Keratinocyte (primary cell): Measurements from ENCODE around the gene HSF2. TPM values are rescaled to one million over a fixed set of nuclear protein-coding genes. Genes with fewer than 3 reads are reported as not detected.

ENCODE experiments used
- DNase-seq: peaks from one replicate; pipeline ENCODE4 v3.0.0-alpha.2; 2011; ENCODE audit warnings: low read depth, missing footprints, low spot score
- FAIRE-seq: peaks from 2 replicates; lab custom pipeline; 2011; peaks lifted over from hg19 to GRCh38; lab: Jason Lieb, UNC
- H2AFZ ChIP-seq: 2 replicates; pipeline ENCODE4 v1.6.0; 2012; ENCODE audit warnings: low read length, control low read depth, inconsistent platforms; ENCODE audit not compliant: control insufficient read depth
- H3K27ac ChIP-seq: 2 replicates; pipeline ENCODE4 v1.5.1; 2011; ENCODE audit warnings: low read length; ENCODE audit not compliant: control insufficient read depth, insufficient read depth
- H3K27me3 ChIP-seq: 3 replicates; pipeline ENCODE4 v1.6.0; 2011; ENCODE audit warnings: low read length; ENCODE audit not compliant: control insufficient read depth, insufficient read depth; ENCODE audit errors: extremely low read depth
- H3K36me3 ChIP-seq, 2 experiments: 2 replicates in 1 of 2; 3 replicates in 1 of 2; pipeline ENCODE4 v1.5.1; 2011; ENCODE audit warnings: low read length in 2 of 2, mild to moderate bottlenecking in 1 of 2; ENCODE audit not compliant: control insufficient read depth in 2 of 2, insufficient read depth in 2 of 2; ENCODE audit errors: extremely low read depth in 1 of 2
- H3K4me1 ChIP-seq: 3 replicates; pipeline ENCODE4 v1.5.1; 2011; ENCODE audit warnings: low read length; ENCODE audit not compliant: control insufficient read depth, insufficient read depth; ENCODE audit errors: extremely low read depth
- H3K4me2 ChIP-seq: 3 replicates; pipeline ENCODE4 v1.6.0; 2011; ENCODE audit warnings: low read depth, low read length; ENCODE audit not compliant: control insufficient read depth, insufficient read depth; ENCODE audit errors: extremely low read depth
- H3K4me3 ChIP-seq, 3 experiments: fragments of 200-600 bp in 1 of 3; sonication (generic) in 1 of 3; 2 replicates in 2 of 3; 3 replicates in 1 of 3; pipeline ENCODE4 v1.5.1; 2011 to 2016; ENCODE audit warnings: low read length in 3 of 3, mild to moderate bottlenecking in 3 of 3, control low read depth in 2 of 3, inconsistent platforms in 1 of 3, low read depth in 1 of 3, mixed read lengths in 1 of 3, mixed run types in 1 of 3, moderate library complexity in 1 of 3; ENCODE audit not compliant: control insufficient read depth in 2 of 3, insufficient read depth in 2 of 3; ENCODE audit errors: extremely low read depth in 1 of 3
- H3K79me2 ChIP-seq: 2 replicates; pipeline ENCODE4 v1.6.0; 2012; ENCODE audit warnings: low read length; ENCODE audit not compliant: control insufficient read depth, insufficient read depth
- H3K9ac ChIP-seq: 3 replicates; pipeline ENCODE4 v1.6.0; 2011; ENCODE audit warnings: low read length; ENCODE audit not compliant: control insufficient read depth, insufficient read depth; ENCODE audit errors: extremely low read depth
- H3K9me1 ChIP-seq: 3 replicates; pipeline ENCODE4 v1.6.0; 2011; ENCODE audit warnings: low read length; ENCODE audit not compliant: control insufficient read depth, insufficient read depth; ENCODE audit errors: extremely low read depth
- H3K9me3 ChIP-seq: 2 replicates; pipeline ENCODE4 v1.5.1; 2012; ENCODE audit warnings: low read depth, low read length; ENCODE audit not compliant: control insufficient read depth
- H4K20me1 ChIP-seq: 3 replicates; pipeline ENCODE4 v1.6.0; 2011; ENCODE audit warnings: low read length; ENCODE audit not compliant: control insufficient read depth, insufficient read depth; ENCODE audit errors: extremely low read depth
- EZH2 ChIP-seq: IDR thresholded peaks from one replicate; pipeline ENCODE4 v1.6.1; 2012; ENCODE audit warnings: inconsistent platforms, mild to moderate bottlenecking, low read length, moderate library complexity
- dilution Hi-C: fragments of 300-500 bp; cut with MboI; formaldehyde crosslinking; loops from one replicate; pipeline ENCODE4 v1.7.0; 2020; ENCODE audit warnings: low sequenced_read_pairs; ENCODE audit not compliant: extremely low pct_ligation_motif_present
- polyA plus RNA-seq, 5 experiments: library from polyadenylated mRNA; depleted of rRNA in 3 of 5; stranded (reverse) in 3 of 5; stranded (forward) in 1 of 5; unstranded in 1 of 5; fragments of >200 nt; gene quantifications; 1 replicate in 1 of 5; 2 replicates in 3 of 5; 3 replicates in 1 of 5; pipeline versions ENCODE4 v1.2.1 to v1.2.3, GENCODE V29; 2011 to 2012; ENCODE audit warnings: missing spikeins in 2 of 5, low read depth in 1 of 5, low replicate concordance in 1 of 5
- TF ChIP-seq, protein P1 (sequence below), 3 experiments: IDR thresholded peaks in 1 of 3; conservative IDR thresholded peaks in 1 of 3; optimal IDR thresholded peaks in 1 of 3; 2 replicates in 2 of 3; 3 replicates in 1 of 3; pipeline versions ENCODE3 to v1.5.1; 2011; ENCODE audit warnings: low read length in 3 of 3, mild to moderate bottlenecking in 3 of 3, moderate library complexity in 2 of 3, control low read depth in 1 of 3, inconsistent platforms in 1 of 3; ENCODE audit not compliant: insufficient read depth in 2 of 3; ENCODE audit errors: extremely low read depth in 1 of 3

The HSF2 gene
- polyA plus RNA-seq, 1 donor (not counting 4 experiments of a cell fraction or from before 2014, with no cell fraction given): 22.5 TPM

DNA sequence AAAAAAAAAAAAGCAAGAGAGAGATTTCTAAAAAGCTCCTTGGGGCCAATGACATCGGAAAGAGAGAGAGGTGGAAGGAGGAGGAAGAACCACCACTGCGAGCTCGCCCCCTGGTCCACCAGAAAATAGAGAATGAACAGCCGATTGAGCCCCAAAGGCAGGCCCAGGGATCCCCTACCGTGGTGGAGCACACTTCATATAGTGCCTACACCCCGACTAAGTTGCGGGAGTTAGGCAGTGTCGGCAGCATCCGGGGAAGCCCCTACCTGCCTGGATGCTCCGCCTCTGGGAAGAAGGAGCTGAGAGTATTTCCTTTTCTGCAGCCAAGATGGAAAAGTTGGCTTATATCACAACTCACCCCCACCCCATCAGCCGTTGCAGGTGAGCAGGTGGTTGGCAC lies 38.6 kb upstream of the HSF2 start:
- Histone ChIP-seq H3K9me1 (no peaks in the 10 kb centered on the region), H3K9ac (no peak overlapping the region), H3K27me3 (no peaks in the 10 kb centered on the region), H3K27ac (no peak overlapping the region), H3K79me2 (no peaks in the 10 kb centered on the region), H4K20me1 (no peaks in the 10 kb centered on the region), H3K4me2 (no peak overlapping the region), H3K36me3 (no peaks in the 10 kb centered on the region), H3K9me3 (no peaks in the 10 kb centered on the region), H2AFZ (no peak overlapping the region), H3K4me1 (no peaks in the 10 kb centered on the region), H3K4me3 (no peak overlapping the region)
- TF ChIP-seq, protein P1, sequence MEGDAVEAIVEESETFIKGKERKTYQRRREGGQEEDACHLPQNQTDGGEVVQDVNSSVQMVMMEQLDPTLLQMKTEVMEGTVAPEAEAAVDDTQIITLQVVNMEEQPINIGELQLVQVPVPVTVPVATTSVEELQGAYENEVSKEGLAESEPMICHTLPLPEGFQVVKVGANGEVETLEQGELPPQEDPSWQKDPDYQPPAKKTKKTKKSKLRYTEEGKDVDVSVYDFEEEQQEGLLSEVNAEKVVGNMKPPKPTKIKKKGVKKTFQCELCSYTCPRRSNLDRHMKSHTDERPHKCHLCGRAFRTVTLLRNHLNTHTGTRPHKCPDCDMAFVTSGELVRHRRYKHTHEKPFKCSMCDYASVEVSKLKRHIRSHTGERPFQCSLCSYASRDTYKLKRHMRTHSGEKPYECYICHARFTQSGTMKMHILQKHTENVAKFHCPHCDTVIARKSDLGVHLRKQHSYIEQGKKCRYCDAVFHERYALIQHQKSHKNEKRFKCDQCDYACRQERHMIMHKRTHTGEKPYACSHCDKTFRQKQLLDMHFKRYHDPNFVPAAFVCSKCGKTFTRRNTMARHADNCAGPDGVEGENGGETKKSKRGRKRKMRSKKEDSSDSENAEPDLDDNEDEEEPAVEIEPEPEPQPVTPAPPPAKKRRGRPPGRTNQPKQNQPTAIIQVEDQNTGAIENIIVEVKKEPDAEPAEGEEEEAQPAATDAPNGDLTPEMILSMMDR (optimal IDR thresholded peaks at IDR 0.05 in 1 of 3, IDR thresholded peaks at IDR 0.05 in 1 of 3, conservative IDR thresholded peaks at IDR 0.05 in 1 of 3; ENCODE audit: extremely low read depth in 1 of 3, insufficient read depth in 2 of 3, low read length in 3 of 3): no peak
- TF ChIP-seq EZH2: no peak
- FAIRE-seq: no peak
- dilution Hi-C loops: no loop called here
- no peak for DNase-seq

DNA sequence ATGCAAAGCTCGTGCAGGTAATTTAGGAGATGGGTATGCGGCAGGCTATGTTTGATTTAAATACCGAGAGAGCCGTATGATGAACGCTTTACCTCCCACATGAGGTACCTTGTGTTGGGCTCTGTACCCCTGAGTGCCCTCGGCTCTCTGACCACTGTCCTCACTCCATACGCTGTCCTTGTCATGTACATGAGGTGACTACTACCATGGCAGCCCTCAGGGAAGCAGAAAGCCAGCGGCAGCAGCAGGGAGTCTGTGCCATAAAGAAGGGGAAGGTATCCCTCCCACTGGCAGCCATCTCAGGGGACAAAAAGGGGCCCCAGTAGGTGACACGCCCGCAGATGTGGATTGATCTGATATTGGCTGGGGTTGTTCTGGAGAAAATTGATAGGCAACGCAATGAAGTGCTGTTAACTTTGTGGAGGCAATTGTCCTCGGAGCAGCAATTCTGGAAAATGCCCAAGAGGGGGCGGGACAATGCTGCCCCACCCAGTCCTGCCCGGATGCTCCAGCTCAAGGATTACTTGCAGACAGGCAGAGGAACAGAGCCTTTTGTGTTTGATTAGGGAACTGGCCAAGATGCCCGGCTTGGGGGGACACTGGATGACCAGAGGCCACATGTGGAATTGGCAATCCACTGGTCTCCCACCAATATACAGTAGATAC lies 38.0 kb upstream of the HSF2 start:
- H3K27ac ChIP-seq: no peak overlapping the region
- FAIRE-seq (no peak), DNase-seq (no peak)
- H3K27me3 ChIP-seq: no peaks in the 10 kb centered on the region
- no peak overlapping the region for H3K4me3 ChIP-seq
- H2AFZ ChIP-seq: no peak overlapping the region
- H3K4me2 ChIP-seq: no peak overlapping the region
- no peaks in the 10 kb centered on the region for H3K36me3 ChIP-seq
- no peaks in the 10 kb centered on the region for H3K4me1 ChIP-seq
- TF ChIP-seq, protein P1 (optimal IDR thresholded peaks at IDR 0.05 in 1 of 3, IDR thresholded peaks at IDR 0.05 in 1 of 3, conservative IDR thresholded peaks at IDR 0.05 in 1 of 3; ENCODE audit: extremely low read depth in 1 of 3, insufficient read depth in 2 of 3, low read length in 3 of 3): no peak
- TF ChIP-seq EZH2: no peak
- H3K9me1 ChIP-seq: no peaks in the 10 kb centered on the region
- dilution Hi-C loops: no loop called here
- H4K20me1 ChIP-seq: no peaks in the 10 kb centered on the region
- H3K79me2 ChIP-seq: no peaks in the 10 kb centered on the region
- H3K9me3 ChIP-seq: no peaks in the 10 kb centered on the region
- no peak overlapping the region for H3K9ac ChIP-seq
